ENCODE measurements around the gene GRAMD1A.

GRCh38 chr19:35040826-35041547 lies 40.9 kb downstream of the GRAMD1A start:
- TF ChIP-seq YY1 (IDR thresholded peaks at IDR 0.05; ENCODE audit: insufficient read depth, insufficient read length) (no peak), SUZ12 (IDR thresholded peaks at IDR 0.05; ENCODE audit: extremely low read depth, insufficient read depth, insufficient read length) (no peak), ZNF274 (IDR thresholded peaks at IDR 0.05; ENCODE audit: low read depth, low read length) (no peak)
